Epithelial cell of esophagus (primary cell): ENCODE data around the gene TEKT5.

ENCODE experiments used
- DNase-seq: peaks from one replicate; pipeline ENCODE4 v3.0.0; 2010; ENCODE audit warnings: low read depth
- H3K4me3 ChIP-seq: 2 replicates; pipeline ENCODE4 v1.5.1; 2011; ENCODE audit warnings: mild to moderate bottlenecking, low read length, control low read depth
- TF ChIP-seq, protein P1 (sequence below): IDR thresholded peaks from 2 replicates; pipeline ENCODE4 v1.5.1; 2011; ENCODE audit warnings: low read depth, mild to moderate bottlenecking, low read length, control low read depth, inconsistent platforms; ENCODE audit not compliant: insufficient read depth; ENCODE audit errors: missing control alignments

The TEKT5 gene

DNA sequence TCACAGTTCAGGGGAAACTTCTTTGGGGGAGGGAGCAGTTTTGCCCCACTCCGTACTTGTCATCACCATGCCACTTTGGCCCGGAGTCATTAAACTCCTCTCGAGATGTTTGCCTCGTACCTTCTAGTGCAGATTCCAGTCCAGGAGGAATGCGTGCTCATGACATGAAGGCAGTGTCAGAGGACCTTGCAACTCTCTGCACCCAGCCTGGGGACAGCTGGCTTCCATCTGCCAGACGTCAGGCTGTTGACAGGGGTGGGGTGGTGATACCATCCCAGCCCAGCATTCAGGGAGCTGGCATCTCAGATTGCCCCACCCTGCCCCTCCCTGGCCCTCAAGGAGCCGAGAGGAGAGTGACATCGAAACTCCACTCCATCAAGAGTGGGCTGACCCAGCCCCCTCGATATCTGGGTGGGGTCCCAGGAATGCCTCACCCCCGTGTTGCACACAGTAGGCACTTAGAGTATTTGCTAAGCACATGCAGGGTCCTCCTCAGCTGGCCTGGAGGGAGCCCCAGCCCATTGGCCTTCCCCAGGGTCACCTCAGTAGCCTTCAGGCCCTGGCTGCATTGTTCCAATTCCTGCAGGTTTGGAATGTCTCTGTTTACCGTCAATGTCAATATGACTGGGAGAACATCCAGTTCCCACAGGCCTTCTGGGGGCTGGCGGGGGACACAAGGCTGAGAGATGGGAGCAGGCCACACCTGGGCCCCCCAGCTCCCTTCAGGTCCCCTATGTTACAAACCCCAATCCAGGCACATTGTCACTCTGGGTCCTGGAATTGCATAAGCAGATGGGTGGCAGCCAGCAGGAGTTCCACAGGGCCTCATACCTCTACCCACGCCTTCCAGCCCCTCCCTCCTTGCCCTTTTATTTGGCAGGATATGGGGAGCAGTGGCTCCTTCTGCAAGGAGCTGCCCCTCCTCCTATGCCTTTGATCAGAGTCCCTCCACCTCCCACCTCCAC is 93.0 kb downstream of the TEKT5 start:
- TF ChIP-seq, protein P1, sequence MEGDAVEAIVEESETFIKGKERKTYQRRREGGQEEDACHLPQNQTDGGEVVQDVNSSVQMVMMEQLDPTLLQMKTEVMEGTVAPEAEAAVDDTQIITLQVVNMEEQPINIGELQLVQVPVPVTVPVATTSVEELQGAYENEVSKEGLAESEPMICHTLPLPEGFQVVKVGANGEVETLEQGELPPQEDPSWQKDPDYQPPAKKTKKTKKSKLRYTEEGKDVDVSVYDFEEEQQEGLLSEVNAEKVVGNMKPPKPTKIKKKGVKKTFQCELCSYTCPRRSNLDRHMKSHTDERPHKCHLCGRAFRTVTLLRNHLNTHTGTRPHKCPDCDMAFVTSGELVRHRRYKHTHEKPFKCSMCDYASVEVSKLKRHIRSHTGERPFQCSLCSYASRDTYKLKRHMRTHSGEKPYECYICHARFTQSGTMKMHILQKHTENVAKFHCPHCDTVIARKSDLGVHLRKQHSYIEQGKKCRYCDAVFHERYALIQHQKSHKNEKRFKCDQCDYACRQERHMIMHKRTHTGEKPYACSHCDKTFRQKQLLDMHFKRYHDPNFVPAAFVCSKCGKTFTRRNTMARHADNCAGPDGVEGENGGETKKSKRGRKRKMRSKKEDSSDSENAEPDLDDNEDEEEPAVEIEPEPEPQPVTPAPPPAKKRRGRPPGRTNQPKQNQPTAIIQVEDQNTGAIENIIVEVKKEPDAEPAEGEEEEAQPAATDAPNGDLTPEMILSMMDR: no peak
- DNase-seq: no peak
- H3K4me3 ChIP-seq: no peak overlapping the region

DNA sequence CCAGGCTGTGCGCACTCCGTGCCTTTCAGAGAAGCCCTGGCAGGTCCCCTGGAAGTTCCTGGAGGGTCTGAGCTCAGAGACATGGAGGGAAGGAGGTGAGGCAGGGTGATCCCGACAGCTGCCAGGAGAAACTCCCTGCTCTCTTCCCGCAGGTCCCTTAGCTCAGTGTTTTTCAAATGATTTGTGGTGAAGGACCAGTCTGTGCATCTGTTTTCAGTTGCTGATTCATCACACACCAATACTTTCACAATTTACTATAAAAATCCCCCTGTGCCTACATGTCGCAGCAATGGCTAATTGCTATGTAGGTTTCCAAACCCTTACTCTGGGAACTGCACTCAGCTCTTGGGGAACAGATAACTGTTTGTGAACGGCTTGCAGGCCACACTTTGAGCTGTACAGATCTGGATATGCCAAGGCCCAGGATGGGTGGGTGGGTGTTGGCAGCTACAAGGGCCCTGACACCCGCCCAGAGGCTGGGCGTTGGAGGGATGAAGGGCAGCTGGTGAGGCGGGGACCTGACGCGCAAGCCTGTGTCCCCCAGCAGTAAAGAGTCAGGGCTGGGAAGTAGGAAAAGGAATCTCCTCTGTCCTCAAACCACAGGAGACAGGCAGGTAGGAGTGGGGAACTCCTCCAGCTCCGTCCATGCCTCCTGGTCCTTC is 93.8 kb downstream of the TEKT5 start:
- H3K4me3 ChIP-seq: no peak overlapping the region
- TF ChIP-seq, protein P1: no peak
- DNase-seq: peak; percentile 56

DNA sequence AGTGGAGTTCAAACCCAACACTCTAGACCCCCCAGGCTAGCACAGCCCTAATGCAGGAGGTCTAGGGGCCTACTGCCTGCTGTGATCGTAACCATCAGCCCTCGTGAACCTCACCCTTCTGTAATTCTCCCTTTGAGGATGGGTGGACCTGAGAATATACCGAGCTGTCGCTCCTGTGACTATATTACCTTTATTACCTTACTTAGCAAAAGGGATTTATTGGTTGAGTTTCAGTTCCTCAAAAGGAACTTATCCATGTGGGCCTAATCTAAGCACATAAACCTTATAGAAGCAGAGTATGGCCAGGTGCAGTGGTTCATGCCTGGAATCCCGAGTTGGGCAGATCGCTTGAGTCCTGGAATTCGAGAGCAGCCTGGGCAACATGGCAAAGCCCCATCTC is 95.1 kb downstream of the TEKT5 start:
- H3K4me3 ChIP-seq: no peak overlapping the region
- TF ChIP-seq, protein P1: no peak
- DNase-seq: no peak

DNA sequence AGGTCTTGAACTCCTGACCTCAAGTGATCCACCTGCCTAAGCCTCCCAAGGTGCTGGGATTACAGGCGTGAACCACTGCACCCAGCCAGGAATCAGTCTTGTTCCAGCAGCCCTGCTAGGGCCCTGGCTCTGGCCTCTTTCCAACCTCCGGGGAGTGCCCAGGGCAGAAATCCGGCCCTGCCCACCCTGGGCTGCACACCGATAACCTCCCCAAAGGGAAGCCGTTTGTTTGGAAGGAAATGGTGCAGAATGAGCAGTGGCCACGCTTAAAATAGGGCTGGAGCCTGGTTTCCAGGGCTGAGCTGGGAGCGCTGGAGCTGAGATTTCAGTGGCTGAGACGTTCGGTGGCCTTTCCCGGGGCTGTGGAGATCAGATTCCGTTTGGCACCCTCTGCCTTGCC is 96.6 kb downstream of the TEKT5 start:
- no peak for DNase-seq
- TF ChIP-seq, protein P1: no peak
- no peak overlapping the region for H3K4me3 ChIP-seq

- no peak overlapping the region for H3K4me3 ChIP-seq
- DNase-seq: no peak
Observed at GRCh38 chr16:10597187-10597601, 97.5 kb downstream of the TEKT5 start.

DNA sequence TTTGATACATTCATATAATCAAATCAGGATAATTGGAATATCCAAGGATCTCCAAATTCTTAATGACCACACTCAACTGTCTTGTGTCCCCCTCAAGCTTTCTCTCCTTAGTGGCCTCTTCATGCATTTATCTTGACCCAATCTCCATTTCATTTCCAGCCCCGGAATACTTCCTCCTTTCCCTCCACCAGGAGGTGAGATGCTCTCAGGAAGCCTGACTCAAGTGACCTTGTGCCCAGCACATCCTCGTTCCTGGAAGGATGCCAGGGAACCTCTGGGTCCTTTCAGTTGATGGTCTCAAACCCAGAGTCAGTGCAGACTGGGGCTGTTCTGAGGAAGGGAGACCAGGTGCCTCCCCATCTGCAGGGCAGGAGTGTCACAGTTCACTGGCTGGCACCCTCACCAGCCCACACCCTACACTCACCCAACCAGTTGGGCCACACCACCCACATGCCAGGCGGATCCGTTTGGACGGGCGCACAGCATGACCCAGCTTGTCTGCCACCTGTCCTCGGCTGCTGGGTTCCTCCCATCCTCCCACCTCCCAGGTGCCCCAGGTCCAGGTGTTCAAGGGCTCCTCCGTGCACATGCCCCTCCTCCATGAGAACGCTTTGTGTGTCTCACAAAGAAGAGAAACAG is 100.3 kb downstream of the TEKT5 start:
- peak; percentile 99 for DNase-seq
- H3K4me3 ChIP-seq: no peak overlapping the region
- TF ChIP-seq, protein P1: peak; percentile 41

More at GRCh38 chr16:10597187-10597601, 97.5 kb downstream of the TEKT5 start:
- TF ChIP-seq, protein P1: no peak
